ENCODE results near the gene LDLRAD3. TPM values are rescaled to one million over a fixed set of nuclear protein-coding genes. Genes with fewer than 3 reads are reported as not detected.

LDLRAD3 gene
- total and polyA plus RNA-seq, 7 donors = 5.9 to 20.7 (median 12.1) TPM

DNA sequence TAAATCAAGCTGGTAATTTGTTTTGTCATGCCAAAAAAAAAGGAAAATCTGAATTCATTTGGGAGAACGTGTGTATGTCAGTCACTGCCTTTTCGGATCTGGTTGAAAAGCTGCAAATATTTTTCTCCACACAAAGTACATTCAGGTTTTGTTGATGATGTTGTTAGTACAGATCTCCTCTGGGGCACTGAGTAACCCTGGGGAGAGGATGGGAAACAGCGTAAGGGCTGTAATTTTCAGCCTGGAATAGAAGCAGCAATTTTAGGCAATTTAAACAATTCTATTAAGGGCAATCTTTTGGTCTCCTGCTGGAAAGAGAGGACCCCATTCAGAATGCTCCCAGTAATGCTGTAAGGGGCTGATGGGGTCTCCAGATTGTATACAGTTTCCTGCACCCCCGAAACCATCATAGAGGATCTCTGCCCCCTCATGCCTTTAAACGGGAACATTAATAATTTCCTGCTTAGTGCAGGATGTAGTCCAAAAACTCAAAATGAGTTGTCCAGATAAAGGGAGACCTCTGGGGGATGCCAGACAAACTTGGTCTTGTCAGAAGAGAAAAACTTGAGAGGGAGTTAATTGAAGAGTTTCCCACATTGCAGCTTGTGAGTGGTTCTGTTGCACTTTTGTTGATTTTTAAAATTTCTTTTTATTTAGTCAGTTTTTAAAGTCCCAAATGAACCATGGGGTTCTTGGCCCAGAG, 213.1 kb downstream of the LDLRAD3 start:
- Histone ChIP-seq H3K9me3 (no peaks in the 10 kb centered on the region), H3K36me3 (ENCODE audit: insufficient read depth in 1 of 2, low read depth in 1 of 2) (no peaks in the 10 kb centered on the region), H3K27ac (no peak overlapping the region), H3K27me3 (ENCODE audit: insufficient read depth in 3 of 3, low read length in 2 of 3) (no peaks in the 10 kb centered on the region), H3K4me1 (peaks cover 12% of the 10 kb centered on the region), H3K4me3 (no peak overlapping the region)
- intact Hi-C loops (cut with DNase I) = no loop called here
- TF ChIP-seq, protein P1, sequence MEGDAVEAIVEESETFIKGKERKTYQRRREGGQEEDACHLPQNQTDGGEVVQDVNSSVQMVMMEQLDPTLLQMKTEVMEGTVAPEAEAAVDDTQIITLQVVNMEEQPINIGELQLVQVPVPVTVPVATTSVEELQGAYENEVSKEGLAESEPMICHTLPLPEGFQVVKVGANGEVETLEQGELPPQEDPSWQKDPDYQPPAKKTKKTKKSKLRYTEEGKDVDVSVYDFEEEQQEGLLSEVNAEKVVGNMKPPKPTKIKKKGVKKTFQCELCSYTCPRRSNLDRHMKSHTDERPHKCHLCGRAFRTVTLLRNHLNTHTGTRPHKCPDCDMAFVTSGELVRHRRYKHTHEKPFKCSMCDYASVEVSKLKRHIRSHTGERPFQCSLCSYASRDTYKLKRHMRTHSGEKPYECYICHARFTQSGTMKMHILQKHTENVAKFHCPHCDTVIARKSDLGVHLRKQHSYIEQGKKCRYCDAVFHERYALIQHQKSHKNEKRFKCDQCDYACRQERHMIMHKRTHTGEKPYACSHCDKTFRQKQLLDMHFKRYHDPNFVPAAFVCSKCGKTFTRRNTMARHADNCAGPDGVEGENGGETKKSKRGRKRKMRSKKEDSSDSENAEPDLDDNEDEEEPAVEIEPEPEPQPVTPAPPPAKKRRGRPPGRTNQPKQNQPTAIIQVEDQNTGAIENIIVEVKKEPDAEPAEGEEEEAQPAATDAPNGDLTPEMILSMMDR (IDR thresholded peaks at IDR 0.05) = no peak
- ATAC-seq = no peak
- no peak for DNase-seq
- 50 to 53% (median 51%) methylated on average over 5 of the region's 5 CpGs for WGBS, 3 donors

- DNase-seq (no peak), ATAC-seq (no peak)
- no peak overlapping the region for H3K27ac ChIP-seq
- intact Hi-C loops (cut with DNase I) = no loop called here
- no peaks in the 10 kb centered on the region for H3K36me3 ChIP-seq (ENCODE audit: insufficient read depth in 1 of 2, low read depth in 1 of 2)
- TF ChIP-seq, protein P1 (IDR thresholded peaks at IDR 0.05) = no peak
- no peak overlapping the region for H3K4me3 ChIP-seq
- H3K4me1 ChIP-seq = peaks cover 26% of the 10 kb centered on the region
- 72 to 84% (median 81%) methylated on average over 10 of the region's 10 CpGs for WGBS, 3 donors
- H3K9me3 ChIP-seq = no peaks in the 10 kb centered on the region
- H3K27me3 ChIP-seq (ENCODE audit: insufficient read depth in 3 of 3, low read length in 2 of 3) = no peaks in the 10 kb centered on the region
Observed at GRCh38 chr11:36160091-36160490, 216.2 kb downstream of the LDLRAD3 start.

GRCh38 chr11:36161572-36161971, 217.7 kb downstream of the LDLRAD3 start:
- H3K4me1 ChIP-seq = peaks cover 19% of the 10 kb centered on the region
- DNase-seq (no peak), ATAC-seq (peak in 3 of 4 donors; percentile 50 to 68 (median 61))
- TF ChIP-seq, protein P1 (IDR thresholded peaks at IDR 0.05) = no peak
- no peak overlapping the region for H3K4me3 ChIP-seq
- intact Hi-C loops (cut with DNase I) = no loop called here
- H3K36me3 ChIP-seq (ENCODE audit: insufficient read depth in 1 of 2, low read depth in 1 of 2) = no peaks in the 10 kb centered on the region
- 41 to 62% (median 41%) methylated on average over 5 of the region's 5 CpGs for WGBS, 3 donors
- peak overlapping the region; percentile 3 for H3K27ac ChIP-seq
- H3K27me3 ChIP-seq (ENCODE audit: insufficient read depth in 3 of 3, low read length in 2 of 3) = no peaks in the 10 kb centered on the region
- no peaks in the 10 kb centered on the region for H3K9me3 ChIP-seq

DNA sequence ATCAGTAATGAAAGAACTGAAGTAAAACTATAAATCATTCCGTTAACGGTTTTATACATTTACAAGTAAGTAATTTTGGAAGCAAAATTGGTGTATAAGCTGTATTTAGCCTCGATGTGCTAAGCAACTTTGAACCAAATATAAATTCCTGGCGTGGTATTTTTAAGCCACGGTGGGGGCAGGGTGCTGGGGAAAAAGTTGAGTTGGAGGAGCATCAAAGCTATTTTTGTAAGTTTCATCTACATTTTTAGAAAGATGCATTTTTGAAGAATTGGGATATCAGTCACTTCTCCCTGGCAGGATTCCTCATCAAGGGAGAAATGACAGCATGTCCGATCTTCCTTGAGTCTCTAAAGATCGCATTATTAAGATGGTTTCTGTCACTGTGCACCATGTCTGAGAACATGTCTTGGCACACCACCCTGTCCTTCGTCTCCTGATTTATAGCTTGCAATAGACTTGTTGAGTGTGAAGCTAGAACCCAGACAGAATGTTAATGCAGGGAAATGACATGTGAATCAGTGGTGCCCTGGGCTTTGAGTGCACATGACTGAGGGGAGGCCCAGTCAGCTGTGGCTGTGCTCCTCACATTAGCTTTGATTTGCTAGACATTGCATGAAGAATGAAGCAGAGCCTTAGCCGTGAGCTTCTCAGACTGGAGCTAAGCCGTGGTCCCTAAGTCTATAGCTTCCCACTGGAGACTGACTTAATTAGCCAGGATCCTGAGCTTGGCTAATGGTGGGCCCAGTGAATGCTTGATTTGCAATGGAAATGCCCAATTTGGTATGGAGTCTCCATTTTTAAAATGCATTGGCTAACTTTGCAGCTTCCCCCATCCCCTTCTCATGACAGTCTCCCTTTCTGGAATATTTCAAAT, 218.4 kb downstream of the LDLRAD3 start:
- TF ChIP-seq, protein P1 (IDR thresholded peaks at IDR 0.05) = no peak
- H3K27ac ChIP-seq = peak overlapping the region; percentile 3
- H3K9me3 ChIP-seq = no peaks in the 10 kb centered on the region
- H3K27me3 ChIP-seq (ENCODE audit: insufficient read depth in 3 of 3, low read length in 2 of 3) = no peaks in the 10 kb centered on the region
- ATAC-seq (peak; percentile 22 to 76 (median 71)), DNase-seq (no peak)
- peaks cover 19% of the 10 kb centered on the region for H3K4me1 ChIP-seq
- H3K4me3 ChIP-seq = no peak overlapping the region
- 26 to 44% (median 29%) methylated on average over 10 of the region's 10 CpGs for WGBS, 3 donors
- intact Hi-C loops (cut with DNase I) = no loop called here
- H3K36me3 ChIP-seq (ENCODE audit: insufficient read depth in 1 of 2, low read depth in 1 of 2) = no peaks in the 10 kb centered on the region

Measured in psoas muscle (tissue), 8 donors.